Measurements from ENCODE around the gene FAM110D.

The FAM110D gene

DNA sequence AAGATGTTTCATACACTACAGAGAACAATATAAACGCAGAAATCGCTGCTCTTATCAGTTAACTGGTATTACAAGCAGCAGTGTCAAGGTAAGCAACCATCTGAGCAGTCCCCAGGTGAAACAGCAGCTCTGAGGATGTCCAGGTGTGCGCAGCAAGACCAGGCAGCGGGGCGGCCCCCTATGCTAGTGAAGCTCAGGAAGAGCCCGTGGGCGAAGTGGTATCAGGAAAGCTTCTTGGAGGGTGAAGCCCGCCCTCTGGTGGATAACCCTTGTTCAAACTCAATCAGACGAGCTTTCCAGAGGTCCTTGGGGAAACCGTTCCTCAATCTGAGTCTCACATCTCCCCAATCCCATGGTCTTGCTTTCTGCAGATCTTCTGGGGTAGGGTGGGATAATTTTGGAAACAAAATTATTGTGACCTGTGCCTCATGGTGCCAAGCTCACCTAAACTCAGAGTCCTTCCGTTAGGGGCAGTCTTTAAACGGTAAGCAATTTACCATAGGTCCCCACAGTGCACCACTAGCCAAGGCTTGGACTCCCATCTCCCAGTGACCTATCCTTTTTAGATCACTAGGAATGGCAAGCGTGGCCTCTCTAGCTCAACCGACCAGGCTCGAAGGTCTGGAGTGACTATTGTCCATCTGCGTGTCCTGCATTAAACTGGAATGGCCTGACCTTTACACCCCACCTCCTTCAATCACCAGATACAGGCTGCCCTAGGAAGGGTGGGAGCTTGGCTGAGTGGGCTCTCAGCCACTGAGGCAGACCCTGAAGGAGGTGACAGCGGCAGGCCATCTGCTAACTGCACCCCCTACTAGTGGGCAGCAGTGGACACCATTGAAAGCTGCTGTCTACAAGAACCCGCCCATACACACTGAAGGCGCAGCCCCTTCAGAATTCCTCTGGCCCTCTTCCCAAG is 13.6 kb upstream of the FAM110D start:
- FAIRE-seq = peak; percentile 90
- TF ChIP-seq PAX5 (IDR thresholded peaks at IDR 0.05; ENCODE audit: insufficient read depth, low read length, severe bottlenecking) (no peak), SPI1 (IDR thresholded peaks at IDR 0.05; ENCODE audit: low read depth, low read length) (0 out of 2 replicates have a peak, but pooled peaks have one; percentile 5)
- no peak for DNase-seq (ENCODE audit: insufficient read length, low spot score)

DNA sequence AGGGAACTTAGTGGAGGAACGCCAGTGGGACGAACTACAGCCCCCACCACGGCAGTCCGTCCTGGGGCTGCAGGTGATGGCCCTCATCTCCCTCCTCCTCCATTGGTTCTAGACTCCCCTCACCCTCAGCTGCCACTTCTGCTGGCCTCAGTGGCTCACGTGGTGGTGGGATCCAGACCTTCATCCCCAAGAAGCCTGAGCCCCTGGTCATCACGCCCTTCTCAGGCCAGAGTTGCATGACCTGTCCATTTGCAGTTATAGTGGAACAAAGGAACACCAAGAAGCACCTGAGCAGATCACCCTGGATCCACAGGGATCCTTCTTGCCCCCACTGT is 13.0 kb upstream of the FAM110D start:
- DNase-seq (ENCODE audit: insufficient read length, low spot score) (no peak), FAIRE-seq (no peak)
- no peak for TF ChIP-seq PAX5 (IDR thresholded peaks at IDR 0.05; ENCODE audit: insufficient read depth, low read length, severe bottlenecking)
- TF ChIP-seq SPI1 (IDR thresholded peaks at IDR 0.05; ENCODE audit: low read depth, low read length) = no peak
- no peak for TF ChIP-seq POU2F2 (IDR thresholded peaks at IDR 0.05; ENCODE audit: low read depth, low read length)
- no peak for TF ChIP-seq TAF1 (IDR thresholded peaks at IDR 0.05; ENCODE audit: low read depth, low read length)

GRCh38 chr1:26148887-26149286 is 10.0 kb upstream of the FAM110D start:
- FAIRE-seq (no peak), DNase-seq (ENCODE audit: insufficient read length, low spot score) (no peak)
- no peak for TF ChIP-seq SPI1 (IDR thresholded peaks at IDR 0.05; ENCODE audit: low read depth, low read length)
- TF ChIP-seq POU2F2 (IDR thresholded peaks at IDR 0.05; ENCODE audit: low read depth, low read length) = no peak
- no peak for TF ChIP-seq POLR2A (IDR thresholded peaks at IDR 0.05; ENCODE audit: low read depth, low read length)
- no peak for TF ChIP-seq TAF1 (IDR thresholded peaks at IDR 0.05; ENCODE audit: low read depth, low read length)
- TF ChIP-seq PAX5 (IDR thresholded peaks at IDR 0.05; ENCODE audit: insufficient read depth, low read length, severe bottlenecking) = no peak
- TF ChIP-seq POLR2AphosphoS5 (IDR thresholded peaks at IDR 0.05; ENCODE audit: low read depth, low read length) = no peak

DNA sequence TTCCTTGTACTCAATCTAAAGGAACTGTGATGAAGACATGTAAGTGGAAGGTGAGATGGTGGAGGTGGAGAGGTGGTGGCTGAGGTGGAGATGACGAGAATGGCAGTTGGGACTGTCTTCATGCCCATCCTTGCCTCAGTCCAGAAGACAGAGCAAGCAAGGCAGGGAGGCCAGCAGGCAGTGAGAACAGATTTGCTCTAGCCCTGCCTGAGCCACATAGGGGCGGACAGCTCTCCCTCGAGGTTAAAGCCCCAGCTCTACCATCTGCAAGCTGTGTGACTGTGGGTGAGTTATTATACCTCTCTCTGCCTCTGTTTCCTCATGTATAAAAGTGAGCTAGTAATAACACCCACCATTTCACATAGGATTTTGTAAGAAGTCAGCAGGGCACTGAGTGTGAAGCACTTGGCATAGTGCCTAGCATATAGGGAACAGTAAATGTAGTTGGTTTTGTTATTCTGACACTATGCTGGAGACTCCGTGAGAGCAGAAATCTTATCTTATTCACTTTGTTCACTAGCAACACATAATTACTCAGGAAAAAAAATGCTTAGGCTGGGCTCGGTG is 4.8 kb upstream of the FAM110D start:
- FAIRE-seq (no peak), DNase-seq (ENCODE audit: insufficient read length, low spot score) (no peak)
- no peak for TF ChIP-seq SPI1 (IDR thresholded peaks at IDR 0.05; ENCODE audit: low read depth, low read length)
- no peak for TF ChIP-seq TAF1 (IDR thresholded peaks at IDR 0.05; ENCODE audit: low read depth, low read length)
- TF ChIP-seq PAX5 (IDR thresholded peaks at IDR 0.05; ENCODE audit: insufficient read depth, low read length, severe bottlenecking) = no peak
- no peak for TF ChIP-seq POLR2A (IDR thresholded peaks at IDR 0.05; ENCODE audit: low read depth, low read length)
- no peak for TF ChIP-seq POLR2AphosphoS5 (IDR thresholded peaks at IDR 0.05; ENCODE audit: low read depth, low read length)
- no peak for TF ChIP-seq POU2F2 (IDR thresholded peaks at IDR 0.05; ENCODE audit: low read depth, low read length)

- FAIRE-seq = no peak
- TF ChIP-seq PAX5 (IDR thresholded peaks at IDR 0.05; ENCODE audit: insufficient read depth, low read length, severe bottlenecking) = no peak
- TF ChIP-seq POLR2A (IDR thresholded peaks at IDR 0.05; ENCODE audit: low read depth, low read length) = no peak
- no peak for TF ChIP-seq POLR2AphosphoS5 (IDR thresholded peaks at IDR 0.05; ENCODE audit: low read depth, low read length)
- TF ChIP-seq SPI1 (IDR thresholded peaks at IDR 0.05; ENCODE audit: low read depth, low read length) = no peak
- TF ChIP-seq POU2F2 (IDR thresholded peaks at IDR 0.05; ENCODE audit: low read depth, low read length) = no peak
- TF ChIP-seq TAF1 (IDR thresholded peaks at IDR 0.05; ENCODE audit: low read depth, low read length) = no peak
- DNase-seq (ENCODE audit: insufficient read length, low spot score) = no peak
Measured at GRCh38 chr1:26154750-26155149, 4.1 kb upstream of the FAM110D start.

DNA sequence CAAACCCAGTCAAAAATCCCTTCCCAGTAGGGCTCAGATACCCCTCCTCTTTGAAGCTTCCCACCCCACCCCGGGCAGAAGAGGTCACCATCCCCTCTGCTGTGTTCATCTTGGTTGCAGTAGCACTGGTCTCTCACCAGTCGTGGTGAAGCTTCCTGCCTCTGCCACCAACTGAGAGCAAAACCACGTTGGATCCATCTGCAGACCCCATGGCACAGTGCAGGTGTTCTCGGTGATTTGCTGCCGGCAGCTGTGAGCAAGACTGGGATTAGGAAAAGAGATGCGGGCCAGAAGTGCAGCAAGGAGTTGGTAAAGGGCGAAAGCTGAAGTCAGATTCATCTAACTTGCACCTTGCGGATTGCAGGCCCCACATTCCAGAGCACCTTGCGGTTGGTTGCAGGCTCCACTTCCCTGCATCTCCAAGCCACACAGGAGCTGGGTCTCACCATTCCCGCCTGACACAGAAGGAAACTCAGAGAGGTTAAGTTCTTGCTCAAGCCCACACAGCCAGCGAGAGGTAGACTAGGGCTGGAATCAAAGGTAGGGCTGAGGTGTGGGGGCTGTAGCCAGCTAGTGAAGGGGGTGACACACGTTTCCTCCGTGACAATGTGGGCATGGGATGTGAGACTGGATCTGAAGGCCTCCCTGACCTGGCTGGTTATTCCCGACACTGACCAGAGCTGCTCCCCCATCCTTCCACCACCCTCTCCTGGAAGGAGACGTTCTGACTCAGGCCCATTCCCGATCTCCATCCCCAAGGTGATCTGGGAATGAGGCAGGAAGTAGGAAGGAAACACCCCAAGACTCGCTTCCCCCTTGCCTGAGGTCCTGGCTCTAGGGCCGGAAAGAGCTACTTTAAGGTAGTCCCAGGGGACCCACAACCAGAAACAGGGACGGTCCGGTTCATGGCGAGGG is 3.3 kb upstream of the FAM110D start:
- FAIRE-seq = no peak
- DNase-seq (ENCODE audit: insufficient read length, low spot score) = no peak
- no peak for TF ChIP-seq POU2F2 (IDR thresholded peaks at IDR 0.05; ENCODE audit: low read depth, low read length)
- TF ChIP-seq SPI1 (IDR thresholded peaks at IDR 0.05; ENCODE audit: low read depth, low read length) = no peak
- TF ChIP-seq PAX5 (IDR thresholded peaks at IDR 0.05; ENCODE audit: insufficient read depth, low read length, severe bottlenecking) = no peak
- no peak for TF ChIP-seq POLR2A (IDR thresholded peaks at IDR 0.05; ENCODE audit: low read depth, low read length)
- no peak for TF ChIP-seq POLR2AphosphoS5 (IDR thresholded peaks at IDR 0.05; ENCODE audit: low read depth, low read length)
- TF ChIP-seq TAF1 (IDR thresholded peaks at IDR 0.05; ENCODE audit: low read depth, low read length) = no peak

DNA sequence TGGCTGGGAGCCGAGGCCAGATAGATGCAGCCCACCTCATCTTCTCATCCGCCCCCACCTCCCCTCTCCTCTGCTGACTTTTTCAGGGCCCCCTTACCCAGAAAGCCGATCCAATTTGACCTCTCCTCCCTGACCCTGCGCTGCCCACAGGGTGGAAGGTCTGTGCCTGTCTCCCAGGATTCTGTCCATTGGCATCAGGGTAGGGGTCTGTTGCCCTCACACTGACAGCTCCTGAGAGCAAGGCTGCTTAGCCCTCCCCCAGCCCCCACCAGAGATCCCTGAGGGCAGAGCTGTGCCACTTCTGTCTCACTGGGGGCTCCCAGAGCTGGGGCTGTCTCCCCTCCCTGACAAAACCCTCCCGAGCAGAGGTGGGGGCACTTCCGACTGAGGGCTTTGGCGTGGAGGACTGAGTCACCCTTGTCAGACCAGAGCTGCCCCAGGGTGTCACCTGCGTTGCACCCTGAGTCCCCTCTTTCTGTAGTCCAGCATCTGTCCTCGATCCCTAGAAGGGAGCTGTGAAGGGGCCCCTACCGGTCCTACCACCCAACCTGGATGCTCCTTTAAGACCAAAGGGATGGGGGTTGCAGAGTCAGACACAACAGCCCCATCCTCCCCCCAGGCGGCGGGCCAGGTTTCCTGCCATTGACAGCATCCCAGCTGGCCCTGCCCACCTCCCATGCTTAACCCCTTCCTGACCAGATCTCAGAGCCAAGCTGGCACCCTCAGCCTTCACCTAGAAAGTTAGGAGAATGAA is 2.4 kb upstream of the FAM110D start:
- TF ChIP-seq PAX5 (IDR thresholded peaks at IDR 0.05; ENCODE audit: insufficient read depth, low read length, severe bottlenecking) = no peak
- TF ChIP-seq POLR2A (IDR thresholded peaks at IDR 0.05; ENCODE audit: low read depth, low read length) = no peak
- TF ChIP-seq POU2F2 (IDR thresholded peaks at IDR 0.05; ENCODE audit: low read depth, low read length) = no peak
- TF ChIP-seq SPI1 (IDR thresholded peaks at IDR 0.05; ENCODE audit: low read depth, low read length) = no peak
- no peak for TF ChIP-seq TAF1 (IDR thresholded peaks at IDR 0.05; ENCODE audit: low read depth, low read length)
- TF ChIP-seq POLR2AphosphoS5 (IDR thresholded peaks at IDR 0.05; ENCODE audit: low read depth, low read length) = no peak
- DNase-seq (ENCODE audit: insufficient read length, low spot score) (no peak), FAIRE-seq (no peak)

GRCh38 chr1:26158271-26158907 is 490 bp upstream of the FAM110D start:
- DNase-seq (ENCODE audit: insufficient read length, low spot score) (no peak), FAIRE-seq (no peak)
- no peak for TF ChIP-seq POU2F2 (IDR thresholded peaks at IDR 0.05; ENCODE audit: low read depth, low read length)
- no peak for TF ChIP-seq POLR2A (IDR thresholded peaks at IDR 0.05; ENCODE audit: low read depth, low read length)
- no peak for TF ChIP-seq PAX5 (IDR thresholded peaks at IDR 0.05; ENCODE audit: insufficient read depth, low read length, severe bottlenecking)
- no peak for TF ChIP-seq TAF1 (IDR thresholded peaks at IDR 0.05; ENCODE audit: low read depth, low read length)
- TF ChIP-seq SPI1 (IDR thresholded peaks at IDR 0.05; ENCODE audit: low read depth, low read length) = no peak
- TF ChIP-seq POLR2AphosphoS5 (IDR thresholded peaks at IDR 0.05; ENCODE audit: low read depth, low read length) = no peak

All from GM12891 (cell line).